Panc1 (cell line): Measurements from ENCODE around the gene ADGRE3. TPM values are rescaled to one million over a fixed set of nuclear protein-coding genes. Genes with fewer than 3 reads are reported as not detected.

Source experiments
- ATAC-seq: fragments of 200-7000 bp; cut with Tn5 transposase; 2 replicates; pipeline ENCODE4 v1.9.1; 2020; ENCODE audit warnings: mild to moderate bottlenecking, moderate library complexity
- BruUV-seq: library from RNA; stranded (reverse); fragments of 400-500 nt; replicated peaks from 2 replicates; lab custom pipeline; 2021; lab: Mats Ljungman, UMichigan
- CTCF ChIA-PET: fragments of 300-600 bp; sonication (Branson Sonifier 250); formaldehyde crosslinking; loops from one replicate; lab custom pipeline; 2022; ENCODE audit warnings: antibody characterized with exemption; lab: Charles Lee
- POLR2A ChIA-PET: fragments of 300-600 bp; sonication (Branson Sonifier 250); formaldehyde crosslinking; loops from one replicate; lab custom pipeline; 2022; ENCODE audit warnings: antibody characterized with exemption; lab: Charles Lee
- DNase-seq: peaks from one replicate; pipeline ENCODE4 v3.0.0-alpha.2; 2010; ENCODE audit warnings: low read depth, low spot score
- H3K27ac ChIP-seq: 2 replicates; pipeline ENCODE4 v1.5.1; 2011; ENCODE audit warnings: mild to moderate bottlenecking, low read length, inconsistent platforms
- H3K27me3 ChIP-seq: fragments of 200-500 bp; sonication (Bioruptor generic); 2 replicates; pipeline ENCODE4 v1.6.0; 2014; ENCODE audit warnings: low read length, inconsistent platforms; ENCODE audit not compliant: control insufficient read depth, insufficient read depth
- H3K36me3 ChIP-seq: fragments of 200-500 bp; sonication (Bioruptor generic); 2 replicates; pipeline ENCODE4 v1.5.1; 2014; ENCODE audit warnings: inconsistent platforms, mild to moderate bottlenecking, low read length, moderate library complexity; ENCODE audit not compliant: control insufficient read depth, insufficient read depth
- H3K4me1 ChIP-seq: 2 replicates; pipeline ENCODE4 v1.5.1; 2011; ENCODE audit warnings: inconsistent platforms, mild to moderate bottlenecking, low read length, moderate library complexity; ENCODE audit not compliant: control insufficient read depth, insufficient read depth
- H3K4me3 ChIP-seq, 2 experiments: 2 replicates each; pipeline ENCODE4 v1.5.1; 2011 to 2012; ENCODE audit warnings: low read depth in 2 of 2, low read length in 2 of 2, mild to moderate bottlenecking in 2 of 2, inconsistent platforms in 1 of 2, moderate library complexity in 1 of 2
- H3K9me3 ChIP-seq: fragments of 200-500 bp; sonication (Bioruptor generic); 2 replicates; pipeline ENCODE4 v1.5.1; 2014; ENCODE audit warnings: low read depth, mild to moderate bottlenecking, inconsistent platforms, low read length, moderate library complexity; ENCODE audit not compliant: control insufficient read depth, insufficient read depth
- POLR2AphosphoS5 ChIP-seq: IDR thresholded peaks from 2 replicates; pipeline ENCODE4 v1.6.1; 2012; ENCODE audit warnings: mild to moderate bottlenecking, low read depth, low read length, moderate library complexity
- SIN3A ChIP-seq: IDR thresholded peaks from 2 replicates; pipeline ENCODE4 v1.6.1; 2012; ENCODE audit warnings: low read depth, mild to moderate bottlenecking, low read length, moderate library complexity, borderline replicate concordance; ENCODE audit not compliant: insufficient read depth
- TCF7L2 ChIP-seq: IDR thresholded peaks from 2 replicates; pipeline ENCODE4 v1.6.1; 2011; ENCODE audit warnings: mild to moderate bottlenecking, low read depth, low read length, inconsistent platforms
- in situ Hi-C: cut with HindIII; loops from 2 replicates; pipeline ENCODE4 v1.10.0; 2016; ENCODE audit warnings: low sequenced_read_pairs, low pct_unique_long_range_greater_than_20kb
- intact Hi-C: fragments of 100-400 bp; cut with micrococcal nuclease; formaldehyde crosslinking; loops from one replicate; pipeline ENCODE4 v1.10.0; 2022; ENCODE audit not compliant: unreplicated experiment
- total RNA-seq: library from RNA; stranded (reverse); gene quantifications from one replicate; pipeline ENCODE4 v1.2.1, GENCODE V29; 2021; ENCODE audit not compliant: unreplicated experiment
- TF ChIP-seq, protein P1 (sequence below): fragments of 450-650 bp; IDR thresholded peaks from 2 replicates; pipeline ENCODE4 v1.5.1; 2017; ENCODE audit warnings: mild to moderate bottlenecking
- TF ChIP-seq, protein P2 (sequence below), 2 experiments: IDR thresholded peaks; 2 replicates each; pipeline ENCODE4 v1.6.1; 2011 to 2012; ENCODE audit warnings: low read depth in 2 of 2, control low read depth in 1 of 2, low read length in 1 of 2, mild to moderate bottlenecking in 1 of 2, moderate library complexity in 1 of 2; ENCODE audit not compliant: insufficient read depth in 1 of 2

The ADGRE3 gene
- total RNA-seq, 1 experiment from 2014 or later: not detected

DNA sequence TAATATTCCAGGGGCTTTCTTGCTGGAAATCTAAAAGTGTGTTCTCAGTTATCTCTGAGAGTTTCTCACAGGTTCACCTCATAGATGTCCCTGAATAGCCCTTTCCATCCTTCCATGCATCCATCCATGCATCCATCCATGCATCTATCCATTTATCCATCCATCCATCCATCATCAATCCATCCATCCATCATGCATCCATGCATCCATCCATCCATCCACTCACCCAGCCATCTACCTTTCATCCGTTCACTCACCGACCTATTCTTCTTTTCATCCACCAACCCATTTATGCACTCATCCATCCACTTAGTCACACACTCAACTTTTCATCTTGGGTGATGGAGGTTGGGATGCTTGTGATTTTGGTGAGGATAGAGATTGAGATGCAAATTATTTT is 7.4 kb upstream of the ADGRE3 start:
- POLR2A ChIA-PET: no interaction called here
- TF ChIP-seq POLR2AphosphoS5 (no peak), TCF7L2 (no peak), SIN3A (no peak)
- TF ChIP-seq, protein P1, sequence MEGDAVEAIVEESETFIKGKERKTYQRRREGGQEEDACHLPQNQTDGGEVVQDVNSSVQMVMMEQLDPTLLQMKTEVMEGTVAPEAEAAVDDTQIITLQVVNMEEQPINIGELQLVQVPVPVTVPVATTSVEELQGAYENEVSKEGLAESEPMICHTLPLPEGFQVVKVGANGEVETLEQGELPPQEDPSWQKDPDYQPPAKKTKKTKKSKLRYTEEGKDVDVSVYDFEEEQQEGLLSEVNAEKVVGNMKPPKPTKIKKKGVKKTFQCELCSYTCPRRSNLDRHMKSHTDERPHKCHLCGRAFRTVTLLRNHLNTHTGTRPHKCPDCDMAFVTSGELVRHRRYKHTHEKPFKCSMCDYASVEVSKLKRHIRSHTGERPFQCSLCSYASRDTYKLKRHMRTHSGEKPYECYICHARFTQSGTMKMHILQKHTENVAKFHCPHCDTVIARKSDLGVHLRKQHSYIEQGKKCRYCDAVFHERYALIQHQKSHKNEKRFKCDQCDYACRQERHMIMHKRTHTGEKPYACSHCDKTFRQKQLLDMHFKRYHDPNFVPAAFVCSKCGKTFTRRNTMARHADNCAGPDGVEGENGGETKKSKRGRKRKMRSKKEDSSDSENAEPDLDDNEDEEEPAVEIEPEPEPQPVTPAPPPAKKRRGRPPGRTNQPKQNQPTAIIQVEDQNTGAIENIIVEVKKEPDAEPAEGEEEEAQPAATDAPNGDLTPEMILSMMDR: no peak
- in situ Hi-C loops (no loop called here), intact Hi-C loops (no loop called here)
- no peaks in the 10 kb centered on the region for H3K4me1 ChIP-seq
- DNase-seq (no peak), ATAC-seq (no peak)
- no peak overlapping the region for H3K27ac ChIP-seq
- H3K4me3 ChIP-seq: no peak overlapping the region
- CTCF ChIA-PET: no interaction called here
- no peaks in the 10 kb centered on the region for H3K27me3 ChIP-seq
- BruUV-seq: no TSS peak
- no peaks in the 10 kb centered on the region for H3K9me3 ChIP-seq
- no peaks in the 10 kb centered on the region for H3K36me3 ChIP-seq

DNA sequence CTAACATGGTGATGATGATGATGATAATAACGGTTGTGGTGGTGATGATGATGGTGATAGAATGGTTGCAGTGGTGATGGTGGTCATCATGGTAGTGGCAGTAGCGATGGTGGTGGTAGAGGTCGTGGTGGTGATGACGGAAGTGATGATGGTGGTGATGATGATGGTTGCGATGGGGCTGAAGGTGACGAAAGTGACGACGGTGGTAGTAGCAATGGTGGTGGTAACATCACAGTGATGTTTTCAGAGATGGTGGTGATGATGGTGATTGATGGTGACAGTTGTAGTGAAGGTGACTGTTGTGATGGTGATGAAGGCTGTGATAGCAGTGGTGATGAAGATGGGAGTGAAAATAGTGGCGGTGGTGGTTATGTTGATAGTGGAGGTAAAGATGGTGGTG is 3.6 kb upstream of the ADGRE3 start:
- Histone ChIP-seq H3K9me3 (no peaks in the 10 kb centered on the region), H3K27me3 (peaks cover 2% of the 10 kb centered on the region; the same call in 1 of the 2 replicates), H3K27ac (no peak overlapping the region), H3K36me3 (no peaks in the 10 kb centered on the region), H3K4me3 (no peak overlapping the region), H3K4me1 (no peaks in the 10 kb centered on the region)
- DNase-seq (no peak), ATAC-seq (no peak)
- TF ChIP-seq, protein P1: no peak
- TF ChIP-seq, protein P2, sequence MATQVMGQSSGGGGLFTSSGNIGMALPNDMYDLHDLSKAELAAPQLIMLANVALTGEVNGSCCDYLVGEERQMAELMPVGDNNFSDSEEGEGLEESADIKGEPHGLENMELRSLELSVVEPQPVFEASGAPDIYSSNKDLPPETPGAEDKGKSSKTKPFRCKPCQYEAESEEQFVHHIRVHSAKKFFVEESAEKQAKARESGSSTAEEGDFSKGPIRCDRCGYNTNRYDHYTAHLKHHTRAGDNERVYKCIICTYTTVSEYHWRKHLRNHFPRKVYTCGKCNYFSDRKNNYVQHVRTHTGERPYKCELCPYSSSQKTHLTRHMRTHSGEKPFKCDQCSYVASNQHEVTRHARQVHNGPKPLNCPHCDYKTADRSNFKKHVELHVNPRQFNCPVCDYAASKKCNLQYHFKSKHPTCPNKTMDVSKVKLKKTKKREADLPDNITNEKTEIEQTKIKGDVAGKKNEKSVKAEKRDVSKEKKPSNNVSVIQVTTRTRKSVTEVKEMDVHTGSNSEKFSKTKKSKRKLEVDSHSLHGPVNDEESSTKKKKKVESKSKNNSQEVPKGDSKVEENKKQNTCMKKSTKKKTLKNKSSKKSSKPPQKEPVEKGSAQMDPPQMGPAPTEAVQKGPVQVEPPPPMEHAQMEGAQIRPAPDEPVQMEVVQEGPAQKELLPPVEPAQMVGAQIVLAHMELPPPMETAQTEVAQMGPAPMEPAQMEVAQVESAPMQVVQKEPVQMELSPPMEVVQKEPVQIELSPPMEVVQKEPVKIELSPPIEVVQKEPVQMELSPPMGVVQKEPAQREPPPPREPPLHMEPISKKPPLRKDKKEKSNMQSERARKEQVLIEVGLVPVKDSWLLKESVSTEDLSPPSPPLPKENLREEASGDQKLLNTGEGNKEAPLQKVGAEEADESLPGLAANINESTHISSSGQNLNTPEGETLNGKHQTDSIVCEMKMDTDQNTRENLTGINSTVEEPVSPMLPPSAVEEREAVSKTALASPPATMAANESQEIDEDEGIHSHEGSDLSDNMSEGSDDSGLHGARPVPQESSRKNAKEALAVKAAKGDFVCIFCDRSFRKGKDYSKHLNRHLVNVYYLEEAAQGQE (IDR thresholded peaks at IDR 0.05; ENCODE audit: insufficient read depth in 1 of 2, low read depth in 2 of 2, low read length in 1 of 2): no peak
- TF ChIP-seq TCF7L2 (no peak), SIN3A (no peak), POLR2AphosphoS5 (no peak)
- CTCF ChIA-PET: no interaction called here
- BruUV-seq: no TSS peak
- in situ Hi-C loops (no loop called here), intact Hi-C loops (loop anchor here (5.0 kb wide), 1 partner anchor 101 kb away; no protein-coding TSS in a partner anchor)
- POLR2A ChIA-PET: no interaction called here
